Chondrocyte (in vitro differentiated cells): Measurements from ENCODE around the gene PRR30. TPM values are rescaled to one million over a fixed set of nuclear protein-coding genes. Genes with fewer than 3 reads are reported as not detected.
"Not testable (repeated sequence)": the region's sequence is repeated elsewhere in the genome, so short reads cannot be mapped to it uniquely, and the experiment has no call there.

Experiments used
- DNase-seq: peaks from one replicate; pipeline ENCODE4 v3.0.0; 2021; ENCODE audit warnings: mixed read lengths, low spot score
- H3K27ac Mint-ChIP-seq: one replicate; pipeline ENCODE4 v1.8.0; 2021; ENCODE audit warnings: mild to moderate bottlenecking, moderate library complexity, mixed read lengths; ENCODE audit not compliant: unreplicated experiment
- H3K27me3 Mint-ChIP-seq: 2 replicates; pipeline ENCODE4 v1.8.0; 2021; ENCODE audit warnings: low read depth, mixed read lengths
- H3K36me3 Mint-ChIP-seq: 2 replicates; pipeline ENCODE4 v1.8.0; 2021; ENCODE audit warnings: low read depth, mixed read lengths
- H3K4me1 Mint-ChIP-seq: 2 replicates; pipeline ENCODE4 v1.8.0; 2021; ENCODE audit warnings: low read depth, mild to moderate bottlenecking, mixed read lengths
- H3K4me3 Mint-ChIP-seq: one replicate; pipeline ENCODE4 v1.8.0; 2021; ENCODE audit warnings: mild to moderate bottlenecking, moderate library complexity, mixed read lengths; ENCODE audit not compliant: unreplicated experiment
- H3K9me3 Mint-ChIP-seq: 2 replicates; pipeline ENCODE4 v1.8.0; 2021; ENCODE audit warnings: low read depth, mixed read lengths
- CTCF ChIP-seq: fragments of 200-600 bp; sonication (generic); IDR thresholded peaks from 2 replicates; pipeline ENCODE4 v1.5.0; 2021; ENCODE audit warnings: antibody characterized with exemption, mild to moderate bottlenecking, moderate library complexity
- total RNA-seq: library from RNA; stranded (reverse); gene quantifications from 3 replicates; pipeline ENCODE4 v1.2.1, GENCODE V29; 2021

The PRR30 gene
- total RNA-seq, 1 donor from 2014 or later, result not detected

GRCh38 chr2:27179344-27180000 is 40.3 kb upstream of the PRR30 start:
- Mint-ChIP-seq H3K27me3 (peaks cover 12% of the 10 kb centered on the region), H3K36me3 (no peaks in the 10 kb centered on the region), H3K9me3 (no peaks in the 10 kb centered on the region), H3K4me3 (no peak overlapping the region), H3K27ac (no peak overlapping the region), H3K4me1 (peaks cover 3% of the 10 kb centered on the region)
- TF ChIP-seq CTCF, result no peak
- no peak for DNase-seq

GRCh38 chr2:27178469-27178868 is 39.3 kb upstream of the PRR30 start:
- H3K27me3 Mint-ChIP-seq, result peaks cover 10% of the 10 kb centered on the region
- peaks cover 3% of the 10 kb centered on the region for H3K4me1 Mint-ChIP-seq
- no peak for DNase-seq
- TF ChIP-seq CTCF, result no peak
- H3K4me3 Mint-ChIP-seq, result no peak overlapping the region
- H3K27ac Mint-ChIP-seq, result no peak overlapping the region
- no peaks in the 10 kb centered on the region for H3K36me3 Mint-ChIP-seq
- H3K9me3 Mint-ChIP-seq, result no peaks in the 10 kb centered on the region

GRCh38 chr2:27177441-27178351 is 38.5 kb upstream of the PRR30 start:
- peaks cover 3% of the 10 kb centered on the region for H3K4me1 Mint-ChIP-seq
- H3K4me3 Mint-ChIP-seq, result no peak overlapping the region
- no peak for DNase-seq
- no peaks in the 10 kb centered on the region for H3K36me3 Mint-ChIP-seq
- H3K27me3 Mint-ChIP-seq, result peaks cover 14% of the 10 kb centered on the region
- no peak overlapping the region for H3K27ac Mint-ChIP-seq
- no peaks in the 10 kb centered on the region for H3K9me3 Mint-ChIP-seq
- no peak for TF ChIP-seq CTCF

GRCh38 chr2:27175781-27176180 is 36.6 kb upstream of the PRR30 start:
- H3K36me3 Mint-ChIP-seq, DNase-seq, H3K9me3 Mint-ChIP-seq, H3K27ac Mint-ChIP-seq, H3K4me1 Mint-ChIP-seq, H3K4me3 Mint-ChIP-seq: not testable (repeated sequence)
- H3K27me3 Mint-ChIP-seq, result peaks cover 20% of the 10 kb centered on the region

- H3K9me3 Mint-ChIP-seq, result no peaks in the 10 kb centered on the region
- no peak overlapping the region for H3K27ac Mint-ChIP-seq
- peaks cover 24% of the 10 kb centered on the region for H3K27me3 Mint-ChIP-seq
- DNase-seq, result no peak
- peaks cover 3% of the 10 kb centered on the region for H3K4me1 Mint-ChIP-seq
- H3K4me3 Mint-ChIP-seq, result no peak overlapping the region
- no peaks in the 10 kb centered on the region for H3K36me3 Mint-ChIP-seq
- TF ChIP-seq CTCF, result no peak
Observed at GRCh38 chr2:27175330-27175729, 36.1 kb upstream of the PRR30 start.
